ENCODE measurements around the gene ST8SIA4.

GRCh38 chr5:100772548-100772947, 130.5 kb downstream of the ST8SIA4 start:
- TF ChIP-seq POLR2A (IDR thresholded peaks at IDR 0.05), result no peak
- TF ChIP-seq CTCF (IDR thresholded peaks at IDR 0.05 in 4 of 5, conservative IDR thresholded peaks at IDR 0.05 in 1 of 5), result no peak

All from gastrocnemius medialis (tissue), 4 donors.